Mesenchymal stem cell (in vitro differentiated cells and primary cell): Measurements from ENCODE around the gene CAPRIN1.

Experiments used
- DNase-seq: peaks from one replicate; pipeline ENCODE4 v3.0.0-alpha.2; 2013
- H2AFZ ChIP-seq: one replicate; pipeline ENCODE4 v1.6.1; 2013; ENCODE audit warnings: low read depth, mild to moderate bottlenecking, control low read depth, inconsistent platforms, low read length, moderate library complexity
- H2AK5ac ChIP-seq: 2 replicates; pipeline ENCODE4 v1.6.1; 2013; ENCODE audit warnings: low read length, moderate library complexity, mild to moderate bottlenecking, inconsistent platforms; ENCODE audit not compliant: severe bottlenecking
- H2BK120ac ChIP-seq: one replicate; pipeline ENCODE4 v1.6.1; 2013; ENCODE audit warnings: low read depth, mild to moderate bottlenecking, inconsistent platforms, low read length, moderate library complexity
- H2BK12ac ChIP-seq, 2 experiments: one replicate each; pipeline ENCODE4 v1.6.1; 2013; ENCODE audit warnings: inconsistent platforms in 2 of 2, low read length in 2 of 2, mild to moderate bottlenecking in 2 of 2, moderate library complexity in 2 of 2, control low read depth in 1 of 2
- H2BK15ac ChIP-seq: one replicate; pipeline ENCODE4 v1.6.1; 2013; ENCODE audit warnings: mild to moderate bottlenecking, low read depth, inconsistent platforms; ENCODE audit not compliant: poor library complexity, severe bottlenecking
- H2BK5ac ChIP-seq: 2 replicates; pipeline ENCODE4 v1.6.1; 2013; ENCODE audit warnings: low read depth, mild to moderate bottlenecking, low read length, control low read depth, inconsistent platforms; ENCODE audit not compliant: poor library complexity, severe bottlenecking
- H3K14ac ChIP-seq, 2 experiments: one replicate each; pipeline ENCODE4 v1.6.1; 2013; ENCODE audit warnings: inconsistent platforms in 2 of 2, low read length in 2 of 2, control low read depth in 1 of 2, mild to moderate bottlenecking in 1 of 2, moderate library complexity in 1 of 2
- H3K18ac ChIP-seq, 2 experiments: one replicate each; pipeline ENCODE4 v1.6.1; 2013; ENCODE audit warnings: inconsistent platforms in 2 of 2, low read length in 2 of 2, control low read depth in 1 of 2, low read depth in 1 of 2, mild to moderate bottlenecking in 1 of 2
- H3K23ac ChIP-seq, 2 experiments: one replicate each; pipeline ENCODE4 v1.6.1; 2013; ENCODE audit warnings: inconsistent platforms in 2 of 2, low read length in 2 of 2, mild to moderate bottlenecking in 2 of 2, moderate library complexity in 2 of 2, control low read depth in 1 of 2
- H3K27ac ChIP-seq: 2 replicates; pipeline ENCODE4 v1.5.1; 2013; ENCODE audit warnings: mild to moderate bottlenecking, moderate library complexity, low read length, control low read depth, inconsistent platforms; ENCODE audit not compliant: poor library complexity, severe bottlenecking
- H3K27me3 ChIP-seq, 2 experiments: 2 replicates each; pipeline versions ENCODE4 v1.6.1 to v1.7.0; 2013; ENCODE audit warnings: low read length in 2 of 2, mild to moderate bottlenecking in 2 of 2, moderate library complexity in 2 of 2, control low read depth in 1 of 2, inconsistent platforms in 1 of 2; ENCODE audit not compliant: control insufficient read depth in 1 of 2, insufficient read depth in 1 of 2
- H3K36me3 ChIP-seq, 2 experiments: 2 replicates each; pipeline versions ENCODE4 v1.6.1 to v1.7.0; 2013; ENCODE audit warnings: low read length in 2 of 2, control low read depth in 1 of 2, inconsistent platforms in 1 of 2, low read depth in 1 of 2, mild to moderate bottlenecking in 1 of 2; ENCODE audit not compliant: insufficient read depth in 2 of 2, control insufficient read depth in 1 of 2
- H3K4ac ChIP-seq, 2 experiments: one replicate each; pipeline ENCODE4 v1.6.1; 2013; ENCODE audit warnings: inconsistent platforms in 2 of 2, low read length in 2 of 2, mild to moderate bottlenecking in 2 of 2, moderate library complexity in 2 of 2, control low read depth in 1 of 2, low read depth in 1 of 2
- H3K4me1 ChIP-seq: 2 replicates; pipeline ENCODE4 v1.6.1; 2013; ENCODE audit warnings: low read depth, low read length, control low read depth; ENCODE audit not compliant: control insufficient read depth, insufficient read depth
- H3K4me2 ChIP-seq: 2 replicates; pipeline ENCODE4 v1.6.1; 2013; ENCODE audit warnings: low read length, mild to moderate bottlenecking, inconsistent platforms; ENCODE audit not compliant: poor library complexity, severe bottlenecking
- H3K4me3 ChIP-seq, 2 experiments: 2 replicates each; pipeline versions ENCODE4 v1.5.1 to v1.7.0; 2013; ENCODE audit warnings: low read length in 2 of 2, mild to moderate bottlenecking in 2 of 2, control low read depth in 1 of 2, low read depth in 1 of 2; ENCODE audit not compliant: insufficient read depth in 1 of 2
- H3K79me1 ChIP-seq: replicated peaks from 2 replicates; pipeline ENCODE4 v1.6.1; 2013; ENCODE audit warnings: mild to moderate bottlenecking, control low read depth, low read length, inconsistent platforms; ENCODE audit not compliant: poor library complexity, severe bottlenecking
- H3K9ac ChIP-seq: 2 replicates; pipeline ENCODE4 v1.7.0; 2013; ENCODE audit warnings: mild to moderate bottlenecking, low read length, moderate library complexity
- H3K9me3 ChIP-seq: 2 replicates; pipeline ENCODE4 v1.7.0; 2013; ENCODE audit warnings: mild to moderate bottlenecking, low read length; ENCODE audit not compliant: control insufficient read depth
- H4K8ac ChIP-seq: one replicate; pipeline ENCODE4 v1.6.1; 2013; ENCODE audit warnings: inconsistent platforms, mild to moderate bottlenecking, low read length, moderate library complexity
- H4K91ac ChIP-seq: one replicate; pipeline ENCODE4 v1.6.1; 2013; ENCODE audit warnings: mild to moderate bottlenecking, low read length, inconsistent platforms
- WGBS: methylation state at CpG from one replicate; pipeline ENCODE4 v1.1.7; 2013; ENCODE audit warnings: mixed read lengths; 5-methylcytosine and 5-hydroxymethylcytosine counted together

The CAPRIN1 gene

DNA sequence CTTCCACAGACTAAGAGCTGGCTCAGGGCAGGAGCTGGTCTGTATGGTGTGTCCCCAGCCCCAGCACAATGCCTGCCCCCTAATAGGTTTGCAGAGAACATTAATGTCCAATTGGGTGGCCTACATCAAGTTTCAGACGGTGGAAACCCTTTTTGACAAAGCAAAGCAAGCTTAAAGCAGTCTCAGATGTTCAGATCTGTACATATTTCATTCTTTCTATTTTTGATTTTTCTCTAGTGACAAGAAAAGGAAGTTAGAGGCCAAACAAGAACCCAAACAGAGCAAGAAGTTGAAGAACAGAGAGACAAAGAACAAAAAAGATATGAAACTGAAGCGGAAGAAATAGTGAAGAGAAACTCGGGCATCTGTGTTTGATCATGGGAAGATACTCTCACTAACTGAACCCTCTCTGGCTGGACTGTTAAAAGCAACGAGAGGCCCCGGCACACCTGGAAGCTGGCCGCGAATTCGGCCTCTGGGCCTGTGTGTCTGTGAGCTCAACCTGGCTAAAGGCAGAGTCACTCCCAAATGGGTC, 94.4 kb downstream of the CAPRIN1 start:
- Histone ChIP-seq H2BK120ac (no peak overlapping the region), H2BK15ac (no peak overlapping the region), H4K91ac (no peak overlapping the region), H3K9me3 (no peaks in the 10 kb centered on the region), H3K14ac (no peak overlapping the region), H2AFZ (no peak overlapping the region), H3K23ac (no peak overlapping the region), H3K4me3 (no peak overlapping the region), H4K8ac (no peak overlapping the region), H3K4ac (no peak overlapping the region), H3K27ac (no peak overlapping the region), H3K79me1 (peaks cover 18% of the 10 kb centered on the region), H3K18ac (no peak overlapping the region), H2BK12ac (no peak overlapping the region), H2AK5ac (no peak overlapping the region), H2BK5ac (no peak overlapping the region), H3K36me3 (peaks cover 84 to 92% of the 10 kb centered on the region in 2 experiments), H3K27me3 (no peaks in the 10 kb centered on the region), H3K9ac (no peak overlapping the region), H3K4me1 (no peaks in the 10 kb centered on the region), H3K4me2 (no peak overlapping the region)
- DNase-seq: no peak
- WGBS: 96% methylated on average over 7 of the region's 8 CpGs

DNA sequence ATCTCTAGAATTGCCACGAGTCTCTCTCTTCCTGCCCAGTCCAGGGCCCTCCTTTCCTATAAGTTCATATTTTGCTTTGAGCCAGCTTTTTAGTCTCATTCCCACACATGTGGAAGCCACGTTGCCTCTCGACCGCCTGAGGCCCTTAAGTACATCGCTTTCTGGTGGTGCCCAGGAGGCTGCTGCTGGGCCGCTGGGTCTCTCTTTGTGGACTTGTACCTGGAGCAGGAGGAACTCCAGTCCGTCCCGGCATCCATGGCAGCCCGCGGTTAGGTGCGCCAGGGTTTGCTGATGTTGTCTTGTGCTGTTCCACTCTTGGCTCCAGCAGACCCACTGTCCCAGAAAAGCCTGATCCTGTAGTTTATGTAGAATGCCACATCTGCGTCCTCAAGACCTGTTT, 94.9 kb downstream of the CAPRIN1 start:
- WGBS: 98% methylated on average over 11 of the region's 12 CpGs

DNA sequence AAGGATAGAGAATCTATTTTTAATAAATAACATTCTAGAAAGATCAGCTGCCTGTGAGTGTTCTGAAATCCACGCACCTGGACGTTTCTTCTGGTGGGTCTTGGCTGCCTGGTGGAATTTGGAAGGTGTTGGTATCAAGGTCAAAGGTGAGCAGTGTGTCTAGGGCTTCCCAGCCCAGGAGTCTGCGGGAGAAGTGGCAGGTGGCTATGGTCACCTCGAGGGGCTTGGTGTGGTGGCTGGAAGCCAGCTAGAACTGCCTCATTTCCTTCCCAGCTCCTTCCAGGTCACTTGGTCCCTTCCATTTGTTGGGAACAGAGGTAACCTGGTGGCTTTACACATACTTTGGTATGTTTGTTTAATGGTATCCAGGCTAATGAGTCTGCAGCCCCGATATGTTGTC, 95.3 kb downstream of the CAPRIN1 start:
- Histone ChIP-seq H3K36me3 (peaks cover 84 to 88% of the 10 kb centered on the region in 2 experiments), H3K27ac (no peak overlapping the region), H2BK12ac (no peak overlapping the region), H3K9me3 (no peaks in the 10 kb centered on the region), H3K4me3 (no peak overlapping the region), H4K8ac (no peak overlapping the region), H3K9ac (no peak overlapping the region), H4K91ac (no peak overlapping the region), H3K23ac (no peak overlapping the region), H2AK5ac (no peak overlapping the region), H3K4me1 (no peaks in the 10 kb centered on the region), H2AFZ (no peak overlapping the region), H3K18ac (no peak overlapping the region), H2BK15ac (no peak overlapping the region), H3K27me3 (no peaks in the 10 kb centered on the region), H3K79me1 (peaks cover 24% of the 10 kb centered on the region), H3K4me2 (no peak overlapping the region), H3K14ac (no peak overlapping the region), H2BK120ac (no peak overlapping the region), H3K4ac (no peak overlapping the region), H2BK5ac (no peak overlapping the region)
- WGBS: 98% methylated on average over 3 of the region's 5 CpGs
- DNase-seq: no peak

More for the DNA sequence above, 94.9 kb downstream of the CAPRIN1 start:
- Histone ChIP-seq H3K9me3 (no peaks in the 10 kb centered on the region), H3K9ac (no peak overlapping the region), H2BK12ac (no peak overlapping the region), H3K4me2 (no peak overlapping the region), H2BK5ac (no peak overlapping the region), H3K79me1 (peaks cover 21% of the 10 kb centered on the region), H4K8ac (no peak overlapping the region), H3K36me3 (peaks cover 84 to 91% of the 10 kb centered on the region in 2 experiments), H3K27ac (no peak overlapping the region), H2BK15ac (no peak overlapping the region), H2AFZ (no peak overlapping the region), H3K23ac (no peak overlapping the region), H3K4ac (no peak overlapping the region), H2AK5ac (no peak overlapping the region), H3K14ac (no peak overlapping the region), H3K4me1 (no peaks in the 10 kb centered on the region), H4K91ac (no peak overlapping the region), H3K18ac (no peak overlapping the region), H3K27me3 (no peaks in the 10 kb centered on the region), H2BK120ac (no peak overlapping the region), H3K4me3 (no peak overlapping the region)
- no peak for DNase-seq

DNA sequence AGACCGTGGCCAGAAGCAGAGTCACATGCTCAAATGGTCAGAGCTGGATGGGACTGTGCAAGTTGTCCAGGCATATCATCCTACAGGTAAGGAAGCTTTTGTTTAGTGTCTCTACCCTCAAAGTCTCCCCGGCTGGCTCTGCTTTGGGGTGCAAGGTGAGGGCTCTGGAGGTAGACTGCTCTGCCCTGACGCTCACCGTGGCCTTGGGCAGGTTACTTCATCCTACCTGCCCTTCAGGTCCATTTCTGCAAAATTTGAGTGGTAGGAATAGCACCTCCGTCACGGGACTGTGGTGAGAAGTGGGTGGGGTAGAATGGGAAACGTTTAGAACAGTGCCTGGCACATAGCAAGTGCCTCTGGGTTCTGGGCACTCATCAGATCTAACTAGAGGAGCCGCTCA, 96.0 kb downstream of the CAPRIN1 start:
- Histone ChIP-seq H2BK12ac (no peak overlapping the region), H4K91ac (no peak overlapping the region), H3K4ac (no peak overlapping the region), H3K27ac (no peak overlapping the region), H3K4me1 (no peaks in the 10 kb centered on the region), H3K23ac (no peak overlapping the region), H2BK5ac (no peak overlapping the region), H3K4me3 (no peak overlapping the region), H2AK5ac (no peak overlapping the region), H4K8ac (no peak overlapping the region), H3K18ac (no peak overlapping the region), H3K36me3 (peaks cover 86 to 88% of the 10 kb centered on the region in 2 experiments), H2AFZ (no peak overlapping the region), H3K9ac (no peak overlapping the region), H3K27me3 (no peaks in the 10 kb centered on the region), H2BK120ac (no peak overlapping the region), H3K14ac (no peak overlapping the region), H3K4me2 (no peak overlapping the region), H3K79me1 (peaks cover 27% of the 10 kb centered on the region), H3K9me3 (no peaks in the 10 kb centered on the region), H2BK15ac (no peak overlapping the region)
- WGBS: 97% methylated on average over 8 of the region's 8 CpGs
- DNase-seq: no peak
